Osteoblast (primary cell): ENCODE data around the gene TGM1. TPM values are rescaled to one million over a fixed set of nuclear protein-coding genes. Genes with fewer than 3 reads are reported as not detected.

Source experiments
- DNase-seq: peaks from one replicate; pipeline ENCODE4 v3.0.0; 2011; ENCODE audit warnings: low spot score, mixed read lengths; ENCODE audit not compliant: insufficient read length; ENCODE audit errors: missing footprints
- H2AFZ ChIP-seq: 2 replicates; pipeline ENCODE4 v1.6.0; 2011; ENCODE audit warnings: mild to moderate bottlenecking, low read length
- H3K27ac ChIP-seq: 2 replicates; pipeline ENCODE4 v1.5.1; 2011; ENCODE audit warnings: mild to moderate bottlenecking, low read depth, low read length, moderate library complexity
- H3K27me3 ChIP-seq: 2 replicates; pipeline ENCODE4 v1.6.0; 2012; ENCODE audit warnings: mild to moderate bottlenecking, control low read depth, inconsistent platforms, low read length, moderate library complexity; ENCODE audit not compliant: insufficient read depth
- H3K36me3 ChIP-seq: 2 replicates; pipeline ENCODE4 v1.5.1; 2011; ENCODE audit warnings: mild to moderate bottlenecking, low read length, control low read depth, moderate library complexity; ENCODE audit not compliant: insufficient read depth
- H3K4me1 ChIP-seq: 2 replicates; pipeline ENCODE4 v1.5.1; 2011; ENCODE audit warnings: mild to moderate bottlenecking, low read length, control low read depth, moderate library complexity; ENCODE audit not compliant: insufficient read depth
- H3K4me2 ChIP-seq: 2 replicates; pipeline ENCODE4 v1.6.0; 2011; ENCODE audit warnings: mild to moderate bottlenecking, low read length; ENCODE audit not compliant: insufficient read depth
- H3K4me3 ChIP-seq: fragments of 200-600 bp; sonication (generic); 3 replicates; pipeline ENCODE4 v1.5.1; 2012; ENCODE audit warnings: mild to moderate bottlenecking, low read length, inconsistent platforms; ENCODE audit not compliant: insufficient read depth
- H3K79me2 ChIP-seq: 2 replicates; pipeline ENCODE4 v1.6.0; 2012; ENCODE audit warnings: mild to moderate bottlenecking, low read length, control low read depth, inconsistent platforms; ENCODE audit not compliant: insufficient read depth
- H3K9me3 ChIP-seq: 2 replicates; pipeline ENCODE4 v1.5.1; 2011; ENCODE audit warnings: low read depth, low read length, control low read depth
- H4K20me1 ChIP-seq: 2 replicates; pipeline ENCODE4 v1.6.0; 2012; ENCODE audit warnings: mild to moderate bottlenecking, low read length, control low read depth; ENCODE audit not compliant: insufficient read depth
- CTCF ChIP-seq: IDR thresholded peaks from 2 replicates; pipeline ENCODE4 v1.5.1; 2011; ENCODE audit warnings: mild to moderate bottlenecking, low read depth, low read length, moderate library complexity; ENCODE audit errors: extremely low read depth
- total RNA-seq: library from RNA; depleted of rRNA; stranded (reverse); fragments of >200 nt; gene quantifications from 2 replicates; pipeline ENCODE4 v1.2.3, GENCODE V29; 2012

Gene TGM1
- total RNA-seq, 1 donor: 0.36 TPM

GRCh38 chr14:24251880-24252288 lies 11.1 kb downstream of the TGM1 start:
- H3K79me2 ChIP-seq: no peaks in the 10 kb centered on the region
- TF ChIP-seq CTCF: peak; percentile 11
- H3K4me2 ChIP-seq: no peak overlapping the region
- H4K20me1 ChIP-seq: no peaks in the 10 kb centered on the region
- H3K4me3 ChIP-seq: no peak overlapping the region
- no peaks in the 10 kb centered on the region for H3K27me3 ChIP-seq
- H2AFZ ChIP-seq: no peak overlapping the region
- peak; percentile 75 for DNase-seq
- H3K36me3 ChIP-seq: no peaks in the 10 kb centered on the region
- no peak overlapping the region for H3K27ac ChIP-seq
- H3K4me1 ChIP-seq: peaks cover 8% of the 10 kb centered on the region
- H3K9me3 ChIP-seq: no peaks in the 10 kb centered on the region

- Histone ChIP-seq H3K79me2 (no peaks in the 10 kb centered on the region), H4K20me1 (no peaks in the 10 kb centered on the region), H3K4me1 (peaks cover 8% of the 10 kb centered on the region), H3K27me3 (no peaks in the 10 kb centered on the region), H3K36me3 (no peaks in the 10 kb centered on the region), H3K4me3 (no peak overlapping the region), H3K9me3 (no peaks in the 10 kb centered on the region), H3K27ac (no peak overlapping the region), H3K4me2 (no peak overlapping the region), H2AFZ (no peak overlapping the region)
- TF ChIP-seq CTCF: no peak
- peak; percentile 54 for DNase-seq
Measured at GRCh38 chr14:24250354-24250753, 12.6 kb downstream of the TGM1 start.

- peaks cover 8% of the 10 kb centered on the region for H3K4me1 ChIP-seq
- no peak for TF ChIP-seq CTCF
- no peak for DNase-seq
- no peaks in the 10 kb centered on the region for H3K36me3 ChIP-seq
- no peak overlapping the region for H2AFZ ChIP-seq
- H3K79me2 ChIP-seq: no peaks in the 10 kb centered on the region
- no peaks in the 10 kb centered on the region for H3K27me3 ChIP-seq
- no peaks in the 10 kb centered on the region for H4K20me1 ChIP-seq
- H3K4me3 ChIP-seq: no peak overlapping the region
- no peak overlapping the region for H3K4me2 ChIP-seq
- H3K9me3 ChIP-seq: no peaks in the 10 kb centered on the region
- no peak overlapping the region for H3K27ac ChIP-seq
Measured at GRCh38 chr14:24249230-24250021, 13.6 kb downstream of the TGM1 start.

GRCh38 chr14:24247422-24247821 lies 15.6 kb downstream of the TGM1 start:
- H3K4me1 ChIP-seq: peaks cover 8% of the 10 kb centered on the region
- no peaks in the 10 kb centered on the region for H3K9me3 ChIP-seq
- H4K20me1 ChIP-seq: no peaks in the 10 kb centered on the region
- H3K36me3 ChIP-seq: no peaks in the 10 kb centered on the region
- no peak overlapping the region for H3K4me3 ChIP-seq
- H3K4me2 ChIP-seq: no peak overlapping the region
- no peak overlapping the region for H3K27ac ChIP-seq
- no peak for DNase-seq
- H2AFZ ChIP-seq: no peak overlapping the region
- no peaks in the 10 kb centered on the region for H3K27me3 ChIP-seq
- no peaks in the 10 kb centered on the region for H3K79me2 ChIP-seq
- no peak for TF ChIP-seq CTCF
